B cell (primary cell): ENCODE results near the gene D2HGDH. TPM values are rescaled to one million over a fixed set of nuclear protein-coding genes. Genes with fewer than 3 reads are reported as not detected.

Source experiments
- ATAC-seq: fragments of 200-7000 bp; cut with Tn5 transposase; one replicate; pipeline ENCODE4 v1.10.0; 2021; ENCODE audit warnings: low read depth, mild to moderate bottlenecking, moderate number of reproducible peaks, moderate library complexity
- CTCF ChIA-PET: fragments of 350-600 bp; sonication (Branson Sonifier 250); formaldehyde crosslinking; loops from one replicate; lab custom pipeline; 2021; ENCODE audit warnings: antibody characterized with exemption, inconsistent platforms; lab: Charles Lee
- POLR2A ChIA-PET: fragments of 350-600 bp; sonication (Branson Sonifier 250); formaldehyde crosslinking; loops from one replicate; lab custom pipeline; 2021; ENCODE audit warnings: antibody characterized with exemption; lab: Charles Lee
- DNase-seq: peaks from one replicate; pipeline ENCODE4 v3.0.0; 2013
- H2AFZ ChIP-seq: 2 replicates; pipeline ENCODE4 v1.6.1; 2012; ENCODE audit warnings: mild to moderate bottlenecking, low read depth, low read length; ENCODE audit not compliant: insufficient read depth, poor library complexity, severe bottlenecking
- H3K27ac ChIP-seq, 2 donors: 1 replicate in 1 of 2; 2 replicates in 1 of 2; pipeline ENCODE4 v1.5.1; 2012 to 2013; ENCODE audit warnings: low read length in 2 of 2, mild to moderate bottlenecking in 2 of 2, moderate library complexity in 1 of 2
- H3K27me3 ChIP-seq, 4 experiments: fragments of 200-600 bp in 1 of 4; sonication (generic) in 1 of 4; replicated peaks in 1 of 4; 1 replicate in 2 of 4; 2 replicates in 2 of 4; pipeline versions ENCODE4 v1.6.1 to v1.7.0; 2013 to 2016; ENCODE audit warnings: low read length in 3 of 4, mild to moderate bottlenecking in 2 of 4, mixed read lengths in 1 of 4, moderate library complexity in 1 of 4; ENCODE audit not compliant: insufficient read depth in 4 of 4, control insufficient read depth in 3 of 4; ENCODE audit errors: control extremely low read depth in 1 of 4
- H3K36me3 ChIP-seq, 2 experiments: replicated peaks in 1 of 2; 1 replicate in 1 of 2; 2 replicates in 1 of 2; pipeline versions ENCODE4 v1.6.1 to v1.7.1; 2013; ENCODE audit warnings: low read length in 1 of 2; ENCODE audit not compliant: insufficient read depth in 2 of 2, control insufficient read depth in 1 of 2; ENCODE audit errors: control extremely low read depth in 1 of 2, extremely low read depth in 1 of 2
- H3K4me1 ChIP-seq, 2 donors: fragments of 200-600 bp in 1 of 2; sonication (generic) in 1 of 2; 1 replicate in 1 of 2; 2 replicates in 1 of 2; pipeline versions ENCODE4 v1.5.1 to v1.6.1; 2013 to 2017; ENCODE audit warnings: low read length in 2 of 2; ENCODE audit not compliant: control insufficient read depth in 2 of 2, insufficient read depth in 2 of 2
- H3K4me2 ChIP-seq: replicated peaks from 2 replicates; pipeline ENCODE3; 2012; ENCODE audit warnings: mild to moderate bottlenecking, low read depth, low read length; ENCODE audit not compliant: poor library complexity, severe bottlenecking
- H3K4me3 ChIP-seq, 5 experiments: fragments of 200-600 bp in 1 of 5; sonication (generic) in 1 of 5; 1 replicate in 3 of 5; 2 replicates in 2 of 5; pipeline versions ENCODE4 v1.5.1 to v1.7.0; 2011 to 2016; ENCODE audit warnings: low read length in 4 of 5, mild to moderate bottlenecking in 4 of 5, low read depth in 2 of 5, control low read depth in 1 of 5, moderate library complexity in 1 of 5; ENCODE audit not compliant: insufficient read depth in 1 of 5; ENCODE audit errors: control extremely low read depth in 1 of 5, extremely low read depth in 1 of 5
- H3K79me2 ChIP-seq: fragments of 200-600 bp; sonication (generic); one replicate; pipeline ENCODE4 v1.6.0; 2016; ENCODE audit warnings: low read length; ENCODE audit not compliant: control insufficient read depth, insufficient read depth
- H3K9ac ChIP-seq: fragments of 200-600 bp; sonication (generic); 2 replicates; pipeline ENCODE4 v1.6.1; 2017; ENCODE audit warnings: mild to moderate bottlenecking, low read length, moderate library complexity
- H3K9me3 ChIP-seq, 3 donors: one replicate each; pipeline versions ENCODE4 v1.6.1 to v1.7.1; 2013; ENCODE audit warnings: low read length in 2 of 3; ENCODE audit not compliant: control insufficient read depth in 2 of 3, insufficient read depth in 1 of 3; ENCODE audit errors: control extremely low read depth in 1 of 3
- H4K20me1 ChIP-seq: 2 replicates; pipeline ENCODE4 v1.6.0; 2012; ENCODE audit warnings: mild to moderate bottlenecking, low read length; ENCODE audit not compliant: insufficient read depth, control insufficient read depth, poor library complexity, severe bottlenecking
- H3K27ac Mint-ChIP-seq: one replicate; pipeline ENCODE4 v1.8.0; 2021; ENCODE audit warnings: mixed read lengths
- H3K27me3 Mint-ChIP-seq: one replicate; pipeline ENCODE4 v1.8.0; 2021; ENCODE audit warnings: mixed read lengths
- H3K4me1 Mint-ChIP-seq: one replicate; pipeline ENCODE4 v1.8.0; 2021; ENCODE audit warnings: mixed read lengths
- H3K4me3 Mint-ChIP-seq: one replicate; pipeline ENCODE4 v1.8.0; 2021; ENCODE audit warnings: mixed read lengths
- H3K9me3 Mint-ChIP-seq: one replicate; pipeline ENCODE4 v1.8.0; 2022; ENCODE audit warnings: mixed read lengths; ENCODE audit not compliant: insufficient read depth
- EZH2 ChIP-seq: IDR thresholded peaks from 2 replicates; pipeline ENCODE4 v1.6.1; 2012; ENCODE audit warnings: borderline replicate concordance, low read depth, mild to moderate bottlenecking, moderate library complexity, low read length; ENCODE audit not compliant: insufficient read depth, poor library complexity, severe bottlenecking
- WGBS: methylation state at CpG from one replicate; pipeline ENCODE4 v1.1.5; 2013; ENCODE audit warnings: missing lambda C conversion rate; ENCODE audit not compliant: insufficient coverage; 5-methylcytosine and 5-hydroxymethylcytosine counted together
- intact Hi-C: fragments of 100-400 bp; cut with micrococcal nuclease; formaldehyde crosslinking; loops from one replicate; pipeline ENCODE4 v1.10.0; 2022
- polyA plus RNA-seq: library from polyadenylated mRNA; depleted of rRNA; stranded (reverse); fragments of >200 nt; gene quantifications from 2 replicates; pipeline ENCODE4 v1.2.3, GENCODE V29; 2012
- total RNA-seq, 2 donors: library from RNA; stranded (reverse); fragments of 120-200 nt in 1 of 2; gene quantifications; 1 replicate in 1 of 2; 2 replicates in 1 of 2; pipeline versions ENCODE4 v1.2.3 to v1.2.4, GENCODE V29; 2013 to 2022
- TF ChIP-seq, protein P1 (sequence below): fragments of 200-600 bp; IDR thresholded peaks from one replicate; pipeline ENCODE4 v1.8.0; 2022; ENCODE audit warnings: antibody characterized with exemption, mild to moderate bottlenecking

D2HGDH gene
- total and polyA plus RNA-seq, 2 donors (not counting 1 experiment from before 2014, with no cell fraction given): 44.0 to 67.7 TPM

DNA sequence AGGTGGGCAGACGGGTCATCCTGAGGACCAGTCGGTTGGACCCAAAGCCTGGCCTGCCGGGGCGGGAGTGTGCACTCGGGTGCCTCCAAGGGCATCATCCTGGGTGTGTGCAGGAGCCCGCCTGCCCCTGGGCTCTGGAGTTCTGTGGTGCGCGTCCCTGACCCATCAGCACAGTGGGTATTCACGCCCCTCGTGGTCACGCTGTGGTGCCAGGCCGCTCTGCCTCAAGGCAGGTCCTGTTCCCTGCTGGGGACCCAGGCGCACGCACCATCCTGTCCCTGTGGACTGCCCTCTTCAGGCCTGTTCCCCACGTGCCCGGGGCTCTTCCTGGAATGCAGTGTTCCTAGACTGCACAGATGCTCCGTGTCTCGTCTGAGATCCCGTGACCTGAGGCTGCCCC is 14.3 kb upstream of the D2HGDH start:
- Histone ChIP-seq H3K4me1 (no peaks in the 10 kb centered on the region), H2AFZ (no peak overlapping the region), H3K9ac (no peak overlapping the region), H3K79me2 (peaks cover 14% of the 10 kb centered on the region), H3K9me3 (peaks cover 0 to 17% (median 5%) of the 10 kb centered on the region in 3 donors), H3K27me3 (no peaks in the 10 kb centered on the region), H3K4me2 (no peak overlapping the region), H3K36me3 (peaks cover 2 to 46% of the 10 kb centered on the region in 2 experiments), H3K27ac (no peak overlapping the region), H3K4me3 (no peak overlapping the region), H4K20me1 (no peaks in the 10 kb centered on the region)
- intact Hi-C loops: no loop called here
- no peaks in the 10 kb centered on the region for H3K4me1 Mint-ChIP-seq
- TF ChIP-seq, protein P1, sequence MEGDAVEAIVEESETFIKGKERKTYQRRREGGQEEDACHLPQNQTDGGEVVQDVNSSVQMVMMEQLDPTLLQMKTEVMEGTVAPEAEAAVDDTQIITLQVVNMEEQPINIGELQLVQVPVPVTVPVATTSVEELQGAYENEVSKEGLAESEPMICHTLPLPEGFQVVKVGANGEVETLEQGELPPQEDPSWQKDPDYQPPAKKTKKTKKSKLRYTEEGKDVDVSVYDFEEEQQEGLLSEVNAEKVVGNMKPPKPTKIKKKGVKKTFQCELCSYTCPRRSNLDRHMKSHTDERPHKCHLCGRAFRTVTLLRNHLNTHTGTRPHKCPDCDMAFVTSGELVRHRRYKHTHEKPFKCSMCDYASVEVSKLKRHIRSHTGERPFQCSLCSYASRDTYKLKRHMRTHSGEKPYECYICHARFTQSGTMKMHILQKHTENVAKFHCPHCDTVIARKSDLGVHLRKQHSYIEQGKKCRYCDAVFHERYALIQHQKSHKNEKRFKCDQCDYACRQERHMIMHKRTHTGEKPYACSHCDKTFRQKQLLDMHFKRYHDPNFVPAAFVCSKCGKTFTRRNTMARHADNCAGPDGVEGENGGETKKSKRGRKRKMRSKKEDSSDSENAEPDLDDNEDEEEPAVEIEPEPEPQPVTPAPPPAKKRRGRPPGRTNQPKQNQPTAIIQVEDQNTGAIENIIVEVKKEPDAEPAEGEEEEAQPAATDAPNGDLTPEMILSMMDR: no peak
- TF ChIP-seq EZH2: no peak
- H3K4me3 Mint-ChIP-seq: no peak overlapping the region
- no peaks in the 10 kb centered on the region for H3K9me3 Mint-ChIP-seq
- ATAC-seq (no peak), DNase-seq (no peak)
- CTCF ChIA-PET: no interaction called here
- POLR2A ChIA-PET: no interaction called here
- H3K27me3 Mint-ChIP-seq: no peaks in the 10 kb centered on the region
- H3K27ac Mint-ChIP-seq: no peak overlapping the region
- WGBS: 97% methylated on average over 19 of the region's 19 CpGs

DNA sequence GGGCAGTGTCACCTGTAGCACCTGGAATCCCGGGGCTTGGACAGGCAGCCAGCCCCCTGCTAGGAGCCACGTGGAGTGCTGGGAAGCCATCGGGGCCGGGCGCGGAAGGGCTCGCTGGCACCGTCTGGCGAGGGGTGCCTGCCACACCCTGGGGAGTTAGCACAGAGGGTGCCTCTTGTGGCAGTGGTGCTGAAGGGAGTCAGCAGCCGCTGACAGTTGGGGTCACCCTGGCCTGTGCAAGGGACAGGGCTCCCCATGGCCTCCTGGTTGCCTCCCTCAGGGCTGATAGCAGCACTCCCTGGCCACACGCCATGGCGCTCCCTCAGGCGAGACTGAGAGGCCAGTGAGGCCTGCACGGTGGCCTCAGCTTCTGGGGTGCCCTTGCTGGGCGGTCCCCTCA is 13.9 kb upstream of the D2HGDH start:
- TF ChIP-seq, protein P1: no peak
- no peak for TF ChIP-seq EZH2
- no peak overlapping the region for H3K4me3 ChIP-seq
- H3K4me2 ChIP-seq: no peak overlapping the region
- intact Hi-C loops: no loop called here
- H4K20me1 ChIP-seq: no peaks in the 10 kb centered on the region
- DNase-seq: no peak
- no peaks in the 10 kb centered on the region for H3K27me3 ChIP-seq
- no peaks in the 10 kb centered on the region for H3K4me1 ChIP-seq
- Mint-ChIP-seq H3K9me3 (no peaks in the 10 kb centered on the region), H3K27me3 (no peaks in the 10 kb centered on the region), H3K27ac (no peak overlapping the region), H3K4me3 (no peak overlapping the region), H3K4me1 (no peaks in the 10 kb centered on the region)
- ATAC-seq: no peak
- H3K9me3 ChIP-seq: peaks cover 0 to 17% (median 5%) of the 10 kb centered on the region in 3 donors
- H3K9ac ChIP-seq: no peak overlapping the region
- H3K27ac ChIP-seq: no peak overlapping the region
- peaks cover 2 to 46% of the 10 kb centered on the region in 2 experiments for H3K36me3 ChIP-seq
- POLR2A ChIA-PET: no interaction called here
- CTCF ChIA-PET: interaction anchor here (1.1 kb wide), 1 partner anchor 14 kb away, joined by 6 read pairs; the partner anchor contains the start of gene D2HGDH
- H2AFZ ChIP-seq: no peak overlapping the region
- H3K79me2 ChIP-seq: peaks cover 14% of the 10 kb centered on the region
- 95% methylated on average over 15 of the region's 15 CpGs for WGBS
